GM19372 (cell line): ENCODE results near the gene LEPR.

Experiments
- ATAC-seq: cut with Tn5 transposase; IDR thresholded peaks from one replicate; pipeline ENCODE4 v1.9.1; 2021; ENCODE audit warnings: mild to moderate bottlenecking, low read depth, moderate library complexity; ENCODE audit not compliant: unreplicated experiment

LEPR gene

DNA sequence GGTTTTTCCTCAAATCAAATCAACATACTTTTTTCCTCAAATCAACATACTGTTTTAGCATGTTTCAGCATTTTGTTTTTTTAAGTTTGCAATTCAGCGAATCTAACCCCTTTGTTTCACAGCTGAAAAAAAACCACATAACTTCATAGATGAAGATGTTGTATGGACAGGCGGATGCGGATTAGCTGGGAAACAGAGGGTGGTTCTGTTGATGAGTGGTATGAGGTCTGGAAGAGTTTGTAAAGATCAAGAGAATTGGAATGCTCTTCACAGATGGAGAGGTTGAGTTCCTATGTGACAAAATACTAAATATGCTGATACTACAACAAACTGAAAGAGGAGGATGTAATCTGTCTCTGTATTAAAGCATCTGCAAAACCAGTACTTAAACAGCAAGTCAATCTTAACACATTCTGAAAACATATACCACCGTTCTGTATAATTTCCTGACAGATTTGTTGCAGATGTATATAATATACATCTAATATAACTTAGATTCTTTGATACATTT is 10.6 kb upstream of the LEPR start:
- no peak for ATAC-seq

DNA sequence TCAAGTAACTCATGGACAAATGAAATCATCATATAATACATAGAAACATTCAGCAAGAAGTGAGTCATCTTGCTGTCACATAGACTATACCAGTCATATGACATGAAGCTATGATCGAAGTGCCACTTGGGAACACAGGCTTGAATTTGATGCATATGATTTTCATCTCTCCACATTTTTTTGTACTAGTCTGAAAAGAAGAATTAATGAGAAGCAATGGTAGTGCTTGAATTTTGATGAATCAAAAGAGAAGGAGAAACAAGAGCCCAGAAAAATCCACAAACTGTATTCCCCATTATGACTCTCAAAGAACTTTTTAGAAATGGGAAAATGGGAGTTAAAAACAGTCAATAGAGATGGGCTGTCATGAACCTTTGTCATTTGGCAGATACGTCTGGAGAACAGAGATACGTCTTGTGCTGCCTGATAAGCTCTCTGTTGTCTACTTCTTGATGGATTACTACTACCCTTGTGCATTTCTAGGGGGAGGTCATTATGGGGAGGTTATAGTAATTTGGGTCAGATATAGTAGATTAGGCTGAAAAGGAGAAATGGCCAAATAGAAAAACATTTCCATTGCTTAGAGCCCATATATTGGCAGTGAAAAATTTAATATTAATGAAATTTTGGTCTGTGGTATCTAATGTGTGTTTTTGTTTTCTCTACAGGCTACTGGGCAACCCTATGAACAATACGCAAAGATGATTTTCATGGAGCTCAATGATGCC is 8.0 kb upstream of the LEPR start:
- no peak for ATAC-seq

DNA sequence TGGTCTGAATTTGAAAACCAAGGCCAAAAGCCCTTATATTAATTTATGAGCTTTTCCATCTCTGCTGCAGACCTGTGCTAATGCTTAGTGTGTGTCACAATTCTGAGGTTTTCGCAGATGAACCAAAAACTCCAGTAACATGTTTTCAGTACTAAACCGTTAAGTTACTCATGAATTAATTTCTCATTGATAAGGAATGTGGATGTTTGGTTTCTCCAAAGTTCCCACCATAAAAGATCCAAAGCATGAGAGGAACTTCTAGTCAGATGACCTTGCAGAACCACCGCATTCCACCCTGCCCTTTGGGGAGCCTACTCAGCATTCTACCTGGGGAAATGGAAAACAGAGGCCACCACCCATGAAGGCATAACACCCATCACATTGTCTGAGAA is 7.5 kb upstream of the LEPR start:
- ATAC-seq = no peak

- no peak for ATAC-seq
Observed at GRCh38 chr1:65414538-65414937, 5.9 kb upstream of the LEPR start.

GRCh38 chr1:65416767-65417166 is 3.7 kb upstream of the LEPR start:
- no peak for ATAC-seq

GRCh38 chr1:65417729-65418128 is 2.7 kb upstream of the LEPR start:
- no peak for ATAC-seq

DNA sequence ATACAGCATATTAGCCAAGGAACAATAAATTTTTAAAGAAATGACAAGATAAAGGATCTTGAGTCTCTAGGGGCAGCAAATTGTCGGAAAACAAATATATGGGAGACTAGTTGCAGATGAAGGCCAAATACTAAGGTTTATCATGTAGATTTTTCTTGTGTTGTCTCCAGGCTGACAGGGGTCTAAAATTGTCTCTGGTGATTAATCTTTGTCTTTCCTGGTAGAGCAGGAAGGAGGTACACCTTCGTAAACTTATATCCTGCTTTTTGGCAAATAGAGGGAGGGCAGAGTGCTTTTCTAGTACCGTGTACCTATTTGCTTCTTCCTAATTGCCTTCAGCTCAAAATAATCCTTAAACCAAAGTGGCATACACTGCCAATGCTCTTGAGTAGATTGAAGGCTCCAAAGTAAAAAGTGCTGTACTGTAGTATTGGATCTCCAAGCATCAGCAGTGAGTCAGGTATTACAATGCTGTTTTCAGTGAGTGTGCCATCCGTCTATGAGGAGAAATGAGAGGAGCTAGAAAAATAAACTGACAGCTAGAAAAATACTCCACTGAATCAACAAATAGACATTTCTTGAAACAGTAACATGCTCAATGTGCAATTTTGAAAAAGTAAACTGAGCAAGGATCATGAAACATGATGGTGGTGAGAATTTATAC is 1.8 kb upstream of the LEPR start:
- ATAC-seq = no peak

DNA sequence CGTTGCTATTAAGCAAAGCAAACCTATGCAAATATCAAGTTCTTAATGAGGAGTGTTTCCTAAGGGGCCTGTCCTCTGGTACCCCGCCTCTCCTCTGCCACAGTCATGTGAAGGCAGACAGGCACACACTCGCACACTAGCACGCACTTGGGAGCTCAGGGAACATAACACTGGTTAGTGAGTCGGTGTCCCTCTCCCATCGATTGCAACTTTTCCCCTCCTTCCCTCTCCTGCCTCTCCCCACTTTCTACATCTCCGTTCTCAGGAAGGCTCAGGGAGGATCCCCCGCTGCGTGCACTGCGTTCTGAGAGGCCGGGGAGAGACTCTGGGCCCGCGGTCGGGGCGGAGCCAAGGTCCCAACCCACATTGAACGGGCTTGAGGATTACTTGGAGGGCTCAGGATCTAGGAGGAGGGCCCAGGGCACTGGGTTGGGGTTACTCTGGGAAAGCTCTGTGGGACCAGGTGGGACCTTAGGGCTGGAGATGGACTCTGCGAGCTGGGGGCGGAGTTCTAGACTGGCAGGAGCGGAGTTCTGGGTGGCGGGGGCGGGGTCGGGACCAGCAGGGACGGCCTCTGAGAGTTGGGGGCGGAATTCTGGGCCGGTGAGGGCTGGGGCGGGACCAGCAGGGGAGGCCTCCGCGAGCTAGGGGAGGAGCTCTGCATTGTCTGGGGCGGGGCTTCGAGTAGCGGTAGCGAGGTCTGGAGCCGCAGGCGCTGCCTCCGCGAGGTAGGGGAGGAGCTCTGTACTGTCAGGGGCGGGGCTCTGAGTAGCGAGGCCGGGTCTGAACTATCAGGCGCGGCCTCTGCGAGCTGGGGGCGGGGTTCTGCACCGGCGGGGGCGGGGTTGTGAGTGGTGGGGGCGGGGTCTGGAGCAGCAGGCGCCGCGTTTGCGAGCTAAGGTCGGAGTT is 533 bp upstream of the LEPR start:
- peak; percentile 91 for ATAC-seq

DNA sequence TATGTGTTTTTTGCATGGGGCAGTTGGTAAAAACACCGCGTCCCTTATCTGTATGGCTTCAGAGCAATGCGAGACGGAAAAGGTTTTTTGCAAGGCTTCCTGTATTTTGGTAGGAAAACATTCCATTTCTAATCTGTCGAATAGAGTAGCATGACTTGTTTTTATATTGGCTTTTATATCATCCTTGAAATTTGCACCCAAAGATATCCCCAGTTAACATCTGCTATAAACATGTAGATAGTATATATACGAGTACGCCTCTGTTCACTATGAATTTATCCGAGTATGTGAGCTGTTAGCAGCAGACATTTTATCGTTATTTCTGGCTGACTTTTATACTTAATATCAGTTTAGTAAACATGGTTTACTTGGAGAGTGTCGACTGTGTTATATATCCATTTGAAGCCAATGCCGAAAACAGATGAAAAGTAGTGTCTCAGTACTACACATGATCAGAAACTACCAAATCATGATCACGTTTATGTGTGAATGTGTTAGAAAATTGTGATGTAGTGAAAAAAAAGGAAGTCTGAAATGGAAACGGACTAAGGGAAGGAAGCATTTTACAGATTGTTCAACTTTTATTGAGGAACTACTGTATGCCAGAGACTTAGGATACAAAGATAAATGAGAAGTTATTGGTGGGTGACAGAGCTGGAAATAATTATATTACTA is 1.0 kb downstream of the LEPR start:
- ATAC-seq = no peak

DNA sequence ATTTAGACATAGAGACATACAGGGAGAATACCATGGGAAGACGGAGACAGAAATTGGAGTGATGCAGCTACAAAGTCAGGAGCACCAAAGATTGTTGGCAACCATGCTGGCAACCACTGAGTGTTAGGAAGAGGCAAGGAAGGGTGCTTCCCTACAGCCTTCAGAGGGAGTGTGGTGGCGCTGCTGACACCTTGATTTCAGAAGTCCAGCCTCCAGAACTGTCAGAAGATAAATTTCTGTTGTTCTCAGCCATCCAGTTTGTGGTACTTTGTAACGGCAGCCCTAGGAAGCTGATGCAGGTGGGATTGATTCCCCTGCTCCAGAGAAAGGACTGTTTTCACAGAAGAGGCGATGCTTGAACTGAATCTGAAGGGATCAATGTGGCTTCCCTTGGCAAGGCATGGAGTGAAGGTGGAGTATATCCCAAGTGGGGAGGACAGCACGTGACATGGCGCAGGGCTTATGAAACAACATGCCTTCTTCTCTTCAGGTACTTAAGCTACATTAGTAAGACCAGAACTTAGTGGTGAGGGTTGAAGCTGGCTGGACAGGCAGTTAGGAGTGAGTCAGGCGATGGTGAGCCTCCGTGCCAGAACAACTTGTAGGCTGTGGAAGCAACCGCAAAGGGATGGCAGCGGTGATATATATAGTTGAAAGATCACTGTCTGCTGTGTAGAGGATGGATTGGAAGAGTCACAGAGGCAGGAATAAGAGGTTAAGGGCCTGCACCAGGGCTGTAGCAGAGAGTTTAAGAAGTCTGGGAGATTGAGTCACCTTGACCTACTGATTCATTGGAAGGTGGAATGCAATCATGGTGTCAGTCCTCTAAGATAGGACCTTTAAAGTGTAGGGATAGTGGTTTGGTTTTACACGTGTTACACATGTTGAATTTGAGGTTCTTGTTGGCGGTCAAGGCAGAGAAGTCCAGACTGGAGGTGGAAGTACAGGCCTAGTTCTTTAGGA is 2.1 kb downstream of the LEPR start:
- no peak for ATAC-seq

GRCh38 chr1:65423884-65424572 is 3.6 kb downstream of the LEPR start:
- ATAC-seq = no peak

- no peak for ATAC-seq
Observed at GRCh38 chr1:65424573-65424889, 4.1 kb downstream of the LEPR start.

GRCh38 chr1:65425006-65425405 is 4.5 kb downstream of the LEPR start:
- no peak for ATAC-seq

DNA sequence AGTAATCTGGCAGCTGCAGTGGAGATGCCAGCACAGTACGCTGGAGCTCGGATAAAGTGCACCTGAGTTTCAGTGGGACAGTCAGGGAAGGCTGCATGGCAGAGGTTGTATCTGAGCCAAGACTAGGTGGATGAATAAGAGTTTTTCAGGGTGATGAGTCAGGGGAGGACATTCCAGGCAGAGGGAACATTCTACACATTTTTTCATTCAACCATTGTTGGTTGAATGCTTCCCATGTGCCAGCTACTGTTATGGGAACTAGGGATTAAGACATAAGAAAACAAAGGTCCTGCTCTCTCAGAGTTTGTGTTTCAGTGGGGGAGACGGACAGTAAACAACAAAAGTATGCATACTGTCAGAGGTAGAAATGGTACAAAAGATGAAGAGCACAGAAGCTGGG is 5.2 kb downstream of the LEPR start:
- ATAC-seq = no peak

DNA sequence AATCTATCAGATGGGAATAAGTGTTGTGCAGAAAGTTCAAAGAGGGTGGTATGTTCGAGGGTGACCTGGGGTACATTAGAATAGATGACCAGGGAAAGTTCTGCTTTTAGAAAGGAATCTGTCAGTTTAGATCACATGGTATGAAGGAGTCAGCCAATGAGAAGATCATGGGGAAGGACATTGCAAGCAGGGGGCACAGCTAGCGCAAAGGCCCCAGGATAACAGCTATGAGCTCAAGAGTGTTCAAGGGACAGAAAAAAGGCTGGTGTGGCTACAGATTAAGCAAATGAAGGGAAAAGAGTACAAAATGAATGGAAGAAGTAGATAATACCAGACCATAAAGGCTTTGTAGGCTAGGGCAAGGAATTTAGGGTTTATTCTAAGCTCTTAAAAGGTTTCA is 8.6 kb downstream of the LEPR start:
- ATAC-seq = no peak

GRCh38 chr1:65429806-65430205 is 9.3 kb downstream of the LEPR start:
- ATAC-seq = no peak

DNA sequence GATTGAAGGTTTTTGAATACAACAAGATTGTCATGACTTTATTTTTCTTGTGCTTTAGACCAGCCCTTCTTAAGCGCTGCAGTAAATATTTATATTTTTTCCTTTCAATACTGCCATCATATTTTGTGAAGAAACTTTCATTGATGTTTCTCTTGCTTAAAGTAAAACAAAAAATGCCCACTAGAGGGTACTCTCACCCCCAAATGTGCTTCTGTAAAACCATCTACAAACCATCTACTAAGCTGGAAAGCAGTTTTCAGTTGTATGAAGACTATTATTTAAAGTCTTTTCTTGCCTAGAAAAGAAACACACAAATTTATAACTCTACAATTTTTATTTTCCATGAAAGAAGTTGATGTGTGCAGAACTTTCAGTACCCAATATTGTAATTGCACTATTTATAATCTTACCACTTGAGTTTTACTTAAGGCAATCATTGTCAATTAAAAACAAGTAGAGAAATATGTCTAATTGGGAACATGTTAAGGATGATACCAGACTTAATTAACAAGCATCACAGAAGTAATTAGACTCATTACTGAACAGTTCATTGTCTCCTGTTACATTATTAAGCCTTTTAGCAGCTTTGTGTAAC is 10.7 kb downstream of the LEPR start:
- ATAC-seq = peak; percentile 68

DNA sequence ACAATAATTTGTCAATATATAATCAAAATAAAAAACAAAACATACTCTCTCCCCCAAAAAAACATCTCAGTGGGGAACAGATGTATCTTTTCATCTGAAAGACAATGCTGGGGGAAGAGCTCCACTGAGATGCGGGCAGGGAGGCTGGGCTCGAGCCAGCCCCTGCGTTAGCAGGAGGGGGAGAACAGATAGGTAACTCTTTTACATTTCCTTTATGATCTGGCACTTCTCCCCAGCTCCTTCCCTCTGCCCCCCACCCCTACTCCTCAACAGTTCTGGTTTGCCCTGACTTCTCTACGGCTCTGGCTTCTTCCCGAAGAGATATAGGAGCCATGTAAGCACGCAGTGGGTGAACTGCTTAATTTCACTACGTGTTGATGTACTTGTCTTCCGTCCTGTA is 12.4 kb downstream of the LEPR start:
- no peak for ATAC-seq

- ATAC-seq = no peak
Observed at GRCh38 chr1:65434255-65434654, 13.8 kb downstream of the LEPR start.
